Activated naive CD4-positive, alpha-beta T cell (primary cell): ENCODE measurements around the gene EID1.
"Not testable (repeated sequence)": the region's sequence is repeated elsewhere in the genome, so short reads cannot be mapped to it uniquely, and the experiment has no call there.

ENCODE experiments used
- DNase-seq, 4 experiments: peaks; one replicate each; lab custom pipeline; 2025; lab: John Stamatoyannopoulos, UW

EID1 gene

GRCh38 chr15:48869966-48870365, 8.0 kb upstream of the EID1 start:
- DNase-seq: no peak

- no peak for DNase-seq
Observed at GRCh38 chr15:48871542-48871941, 6.4 kb upstream of the EID1 start.

- DNase-seq: no peak
Observed at GRCh38 chr15:48872632-48873031, 5.3 kb upstream of the EID1 start.

GRCh38 chr15:48875241-48875960, 2.5 kb upstream of the EID1 start:
- DNase-seq: no peak

- DNase-seq: no peak
Observed at GRCh38 chr15:48876057-48876456, 1.9 kb upstream of the EID1 start.

- no peak for DNase-seq
Observed at GRCh38 chr15:48880070-48880634, 2.2 kb downstream of the EID1 start.

GRCh38 chr15:48883699-48884098, 5.8 kb downstream of the EID1 start:
- no peak for DNase-seq

- no peak for DNase-seq
Observed at GRCh38 chr15:48887144-48887543, 9.2 kb downstream of the EID1 start.

GRCh38 chr15:48888191-48888590, 10.3 kb downstream of the EID1 start:
- no peak for DNase-seq

- no peak for DNase-seq
Observed at GRCh38 chr15:48888836-48889235, 10.9 kb downstream of the EID1 start.

GRCh38 chr15:48889925-48890324, 12.0 kb downstream of the EID1 start:
- DNase-seq: no peak

GRCh38 chr15:48890375-48890972, 12.5 kb downstream of the EID1 start:
- DNase-seq: no peak

GRCh38 chr15:48891232-48891765, 13.4 kb downstream of the EID1 start:
- DNase-seq: no peak

GRCh38 chr15:48893311-48893710, 15.4 kb downstream of the EID1 start:
- DNase-seq: no peak

GRCh38 chr15:48896869-48897814, 19.2 kb downstream of the EID1 start:
- DNase-seq: no peak

GRCh38 chr15:48898032-48898431, 20.1 kb downstream of the EID1 start:
- no peak for DNase-seq

GRCh38 chr15:48898446-48898845, 20.5 kb downstream of the EID1 start:
- DNase-seq: no peak

GRCh38 chr15:48899793-48900192, 21.9 kb downstream of the EID1 start:
- DNase-seq: no peak

GRCh38 chr15:48904758-48905157, 26.8 kb downstream of the EID1 start:
- no peak for DNase-seq

GRCh38 chr15:48905216-48905615, 27.3 kb downstream of the EID1 start:
- no peak for DNase-seq

GRCh38 chr15:48905847-48906246, 27.9 kb downstream of the EID1 start:
- DNase-seq: no peak

GRCh38 chr15:48909313-48909712, 31.4 kb downstream of the EID1 start:
- not testable (repeated sequence) for DNase-seq
